Heart right ventricle (tissue), 16 donors: Measurements from ENCODE around the gene HLA-DRB5. TPM values are rescaled to one million over a fixed set of nuclear protein-coding genes. Genes with fewer than 3 reads are reported as not detected.

ENCODE experiments used
- ATAC-seq, 8 donors: fragments of 200-7000 bp; cut with Tn5 transposase; one replicate each; pipeline ENCODE4 v1.9.1; 2020; ENCODE audit warnings: mild to moderate bottlenecking in 8 of 8, moderate library complexity in 8 of 8, moderate number of reproducible peaks in 1 of 8
- DNase-seq, 2 donors: peaks; one replicate each; pipeline ENCODE4 v3.0.0-alpha.2; 2020
- H3K27ac ChIP-seq, 10 donors: fragments of 200-600 bp; sonication (generic) in 2 of 10; one replicate each; pipeline versions ENCODE4 v1.5.0 to v1.8.0; 2020 to 2022; ENCODE audit warnings: mild to moderate bottlenecking in 3 of 10
- H3K27me3 ChIP-seq, 7 donors: fragments of 200-600 bp; one replicate each; pipeline ENCODE4 v1.8.0; 2021 to 2022; ENCODE audit warnings: mild to moderate bottlenecking in 2 of 7
- H3K36me3 ChIP-seq, 9 donors: fragments of 200-600 bp; sonication (generic) in 1 of 9; one replicate each; pipeline versions ENCODE4 v1.5.0 to v1.8.0; 2020 to 2022; ENCODE audit warnings: mild to moderate bottlenecking in 2 of 9
- H3K4me1 ChIP-seq, 9 donors: fragments of 200-600 bp; sonication (generic) in 1 of 9; one replicate each; pipeline versions ENCODE4 v1.5.0 to v1.8.0; 2020 to 2022; ENCODE audit warnings: mild to moderate bottlenecking in 4 of 9
- H3K4me3 ChIP-seq, 10 donors: fragments of 200-600 bp; sonication (generic) in 2 of 10; one replicate each; pipeline versions ENCODE4 v1.5.0 to v1.8.0; 2020 to 2022; ENCODE audit warnings: mild to moderate bottlenecking in 7 of 10, moderate library complexity in 2 of 10
- H3K9me3 ChIP-seq, 11 donors: fragments of 200-600 bp in 10 of 11; sonication (generic) in 2 of 11; one replicate each; pipeline versions ENCODE4 v1.5.0 to v1.8.0; 2013 to 2022; ENCODE audit warnings: mild to moderate bottlenecking in 2 of 11, control low read depth in 1 of 11, moderate library complexity in 1 of 11
- CTCF ChIP-seq, 9 donors: fragments of 200-600 bp; sonication (generic) in 2 of 9; IDR thresholded peaks; one replicate each; pipeline versions ENCODE4 v1.5.0 to v1.8.0; 2021 to 2022; ENCODE audit warnings: antibody characterized with exemption in 9 of 9, mild to moderate bottlenecking in 5 of 9, moderate library complexity in 1 of 9
- WGBS, 2 donors: extraction: QIAGEN DNeasy Blood & Tissue Kit; methylation state at CpG; one replicate each; pipeline ENCODE4 v1.1.7; 2013; ENCODE audit warnings: inconsistent platforms in 1 of 2; 5-methylcytosine and 5-hydroxymethylcytosine counted together
- intact Hi-C, 10 donors: fragments of 100-400 bp; cut with DNase I; formaldehyde crosslinking; loops; one replicate each; pipeline versions ENCODE4 v1.11.1 to v1.14.2; 2022
- polyA plus RNA-seq, 2 donors: library from polyadenylated mRNA; stranded (reverse); fragments of 200-250 nt; gene quantifications; one replicate each; pipeline ENCODE4 v1.2.3, GENCODE V29; 2013
- total RNA-seq, 10 donors: library from RNA; stranded (reverse); fragmentation: NEBNext Ultra II Directional in 3 of 10; extraction: Animal tissue kit (Norgen Biotek cat#: 25700) in 3 of 10; gene quantifications; one replicate each; pipeline versions ENCODE4 v1.2.1 to v1.2.4, GENCODE V29; 2021 to 2023
- donor health status: Arrhythmogenic right ventricular cardiomyopathy.
- donor health status: ischemic (EF 13 %, LVEDD 7.1; RV severe dilation, severe dysfunction).
- donor health status: healthy with polysubstance abuse.
- donor health status: DM: no; HTN: yes; CAD: no.
- donor health status: DM: no; HTN: no; CAD: no.
- donor health status: ischemic (EF 25% LVEDD 6.9; RV normal size, moderate dysfunction).
- donor health status: ischemic (EF 25% LVEDD 5.7; RV mildly dilated, moderate dysfunction).
- donor health status: healthy.
- donor health status: DM: yes; HTN: yes; CAD: no.
- donor health status: Ischemic cardiomyopathy.
- donor health status: ischemic (EF 35%, LVEDD 5.7; RV mildly dilated, moderate dysfunction).
- donor health status: nonischemic (EF 11% LVEDD 7.7; RV severe dilation, severe dysfunction).
- donor health status: DM: yes; HTN: yes; CAD: no.
- donor health status: PGD.
- donor health status: ischemic (EF 29% LVEDD 5.4; RV normal size, mild dysfunction).
- donor health status: nonischemic (EF 23%, LVEDD 6.1; RV moderate dilation, normal function).

Gene HLA-DRB5
- total and polyA plus RNA-seq, 12 donors: 0.29 to 109 (median 30.5) TPM

- no peak for DNase-seq
- intact Hi-C loops: loop anchor here in 3 of 10 donors (10.0 kb wide), 1 partner anchor 62 kb away; the partner anchor contains the start of gene HLA-DRB1 (in 3 of the 3)
- WGBS, 2 donors: no CpG with 5 or more reads among the region's 19 CpGs
- Histone ChIP-seq H3K4me1 (peaks cover 0 to 10% (median 0%) of the 10 kb centered on the region in 9 donors), H3K27ac (peak overlapping the region in 2 of 10 donors; percentile 22 to 49), H3K9me3 (no peaks in the 10 kb centered on the region), H3K36me3 (peaks cover 0 to 8% (median 0%) of the 10 kb centered on the region in 9 donors), H3K27me3 (peaks cover 0 to 17% (median 0%) of the 10 kb centered on the region in 7 donors), H3K4me3 (peak overlapping the region in 5 of 10 donors; percentile 14 to 45 (median 40))
- no peak for TF ChIP-seq CTCF (IDR thresholded peaks at IDR 0.05)
- peak in 1 of 8 donors; percentile 25 for ATAC-seq
Measured at GRCh38 chr6:32522302-32523047, 7.6 kb downstream of the HLA-DRB5 start.

GRCh38 chr6:32519910-32520258, 10.2 kb downstream of the HLA-DRB5 start:
- Histone ChIP-seq H3K36me3 (peaks cover 0 to 8% (median 0%) of the 10 kb centered on the region in 9 donors), H3K9me3 (no peaks in the 10 kb centered on the region), H3K27ac (no peak overlapping the region), H3K27me3 (peaks cover 0 to 17% (median 0%) of the 10 kb centered on the region in 7 donors), H3K4me3 (no peak overlapping the region), H3K4me1 (peaks cover 0 to 10% (median 0%) of the 10 kb centered on the region in 9 donors)
- WGBS, 2 donors: no CpG with 5 or more reads among the region's 1 CpG
- DNase-seq (no peak), ATAC-seq (no peak)
- TF ChIP-seq CTCF (IDR thresholded peaks at IDR 0.05): no peak
- intact Hi-C loops: loop anchor here in 4 of 10 donors (5.0 to 10.0 kb wide), 2 partner anchors 62 to 65 kb away; partner anchors contain the start of gene HLA-DRB1 (in 3 of the 4)

GRCh38 chr6:32519118-32519909, 10.8 kb downstream of the HLA-DRB5 start:
- ATAC-seq: no peak
- 78 to 100% methylated on average over 1 to 4 of the region's 4 CpGs for WGBS, 2 donors
- intact Hi-C loops: loop anchor here in 1 of 10 donors (5.0 kb wide), 1 partner anchor 63 kb away; no protein-coding TSS in a partner anchor
- Histone ChIP-seq H3K9me3 (no peaks in the 10 kb centered on the region), H3K4me3 (no peak overlapping the region), H3K4me1 (peaks cover 0 to 10% (median 0%) of the 10 kb centered on the region in 9 donors), H3K36me3 (peaks cover 0 to 8% (median 0%) of the 10 kb centered on the region in 9 donors), H3K27ac (no peak overlapping the region), H3K27me3 (peaks cover 0 to 17% (median 0%) of the 10 kb centered on the region in 7 donors)
- no peak for TF ChIP-seq CTCF (IDR thresholded peaks at IDR 0.05)
- DNase-seq: no peak
